H9 (cell line): Measurements from ENCODE around the gene ANAPC10. TPM values are rescaled to one million over a fixed set of nuclear protein-coding genes. Genes with fewer than 3 reads are reported as not detected.

Experiments
- DNase-seq: peaks from one replicate; pipeline ENCODE4 v3.0.0-alpha.2; 2017
- H2AFZ ChIP-seq: one replicate; pipeline ENCODE4 v1.6.1; 2013; ENCODE audit warnings: mild to moderate bottlenecking, low read length, control low read depth, moderate library complexity
- H2AK5ac ChIP-seq: 2 replicates; pipeline ENCODE4 v1.6.1; 2013; ENCODE audit warnings: low read length, control low read depth, mixed read lengths; ENCODE audit not compliant: insufficient read length
- H2BK120ac ChIP-seq: one replicate; pipeline ENCODE4 v1.6.1; 2013; ENCODE audit warnings: low read depth, mild to moderate bottlenecking, low read length, control low read depth, inconsistent platforms; ENCODE audit not compliant: poor library complexity, severe bottlenecking
- H2BK12ac ChIP-seq: 2 replicates; pipeline ENCODE4 v1.6.1; 2013; ENCODE audit warnings: low read length, control low read depth, mixed read lengths, low read depth; ENCODE audit not compliant: insufficient read length
- H2BK15ac ChIP-seq: 2 replicates; pipeline ENCODE4 v1.6.1; 2013; ENCODE audit warnings: low read depth, low read length, control low read depth
- H2BK20ac ChIP-seq: one replicate; pipeline ENCODE4 v1.6.1; 2013; ENCODE audit warnings: low read depth, mild to moderate bottlenecking, low read length, control low read depth, inconsistent platforms; ENCODE audit not compliant: poor library complexity, severe bottlenecking
- H2BK5ac ChIP-seq: 2 replicates; pipeline ENCODE4 v1.6.1; 2013; ENCODE audit warnings: low read length, control low read depth, mixed read lengths; ENCODE audit not compliant: insufficient read length
- H3K14ac ChIP-seq: 2 replicates; pipeline ENCODE4 v1.6.1; 2013; ENCODE audit warnings: low read length, control low read depth; ENCODE audit not compliant: insufficient read depth
- H3K18ac ChIP-seq: 2 replicates; pipeline ENCODE4 v1.6.1; 2013; ENCODE audit warnings: low read depth, mild to moderate bottlenecking, mixed read lengths, low read length, control low read depth; ENCODE audit not compliant: insufficient read length
- H3K23ac ChIP-seq: 2 replicates; pipeline ENCODE4 v1.6.1; 2013; ENCODE audit warnings: low read length, control low read depth, mixed read lengths, low read depth; ENCODE audit not compliant: insufficient read length
- H3K23me2 ChIP-seq: 2 replicates; pipeline ENCODE4 v1.6.1; 2013; ENCODE audit warnings: low read depth, mild to moderate bottlenecking, mixed read lengths, low read length, control low read depth; ENCODE audit not compliant: insufficient read length, poor library complexity, severe bottlenecking
- H3K27ac ChIP-seq: 2 replicates; pipeline ENCODE4 v1.5.1; 2013; ENCODE audit warnings: low read length, control low read depth, mixed read lengths, low read depth; ENCODE audit not compliant: insufficient read length
- H3K27me3 ChIP-seq: 2 replicates; pipeline ENCODE4 v1.6.1; 2013; ENCODE audit warnings: low read length, control low read depth, inconsistent platforms; ENCODE audit not compliant: insufficient read depth
- H3K4ac ChIP-seq: 2 replicates; pipeline ENCODE4 v1.6.1; 2013; ENCODE audit warnings: low read depth, mild to moderate bottlenecking, control low read depth, inconsistent platforms, low read length, moderate library complexity
- H3K4me1 ChIP-seq: 2 replicates; pipeline ENCODE4 v1.6.1; 2013; ENCODE audit warnings: low read length, control low read depth, inconsistent platforms; ENCODE audit not compliant: insufficient read depth
- H3K4me2 ChIP-seq: 2 replicates; pipeline ENCODE4 v1.6.1; 2013; ENCODE audit warnings: low read length, control low read depth, mixed read lengths; ENCODE audit not compliant: insufficient read length, insufficient read depth
- H3K56ac ChIP-seq: 2 replicates; pipeline ENCODE4 v1.6.1; 2013; ENCODE audit warnings: low read depth, mild to moderate bottlenecking, mixed read lengths, low read length, control low read depth; ENCODE audit not compliant: insufficient read length
- H3K79me1 ChIP-seq: 2 replicates; pipeline ENCODE4 v1.6.1; 2013; ENCODE audit warnings: low read depth, mild to moderate bottlenecking, moderate library complexity, low read length, control low read depth, inconsistent platforms; ENCODE audit not compliant: insufficient read depth, poor library complexity, severe bottlenecking
- H3K79me2 ChIP-seq: 2 replicates; pipeline ENCODE4 v1.6.1; 2013; ENCODE audit warnings: low read length, control low read depth, inconsistent platforms; ENCODE audit not compliant: insufficient read depth
- H3K9ac ChIP-seq: 2 replicates; pipeline ENCODE4 v1.6.1; 2013; ENCODE audit warnings: low read length, control low read depth, mixed read lengths; ENCODE audit not compliant: insufficient read length; ENCODE audit errors: extremely low read depth
- H3K9me3 ChIP-seq: one replicate; pipeline ENCODE4 v1.6.1; 2013; ENCODE audit warnings: low read depth, low read length, inconsistent platforms; ENCODE audit not compliant: control insufficient read depth
- H3T11ph ChIP-seq: one replicate; pipeline ENCODE4 v1.6.1; 2013; ENCODE audit warnings: mild to moderate bottlenecking, low read length, control low read depth, inconsistent platforms
- H4K20me1 ChIP-seq: one replicate; pipeline ENCODE4 v1.6.1; 2013; ENCODE audit not compliant: control insufficient read depth, insufficient read length, insufficient read depth
- H4K5ac ChIP-seq: 2 replicates; pipeline ENCODE4 v1.6.1; 2013; ENCODE audit warnings: low read depth, mild to moderate bottlenecking, mixed read lengths, low read length, control low read depth; ENCODE audit not compliant: insufficient read length
- H4K8ac ChIP-seq: replicated peaks from 2 replicates; pipeline ENCODE4 v1.6.1; 2013; ENCODE audit warnings: low read length, control low read depth, mixed read lengths, low read depth; ENCODE audit not compliant: insufficient read length
- H4K91ac ChIP-seq: 2 replicates; pipeline ENCODE4 v1.6.1; 2013; ENCODE audit warnings: low read depth, mild to moderate bottlenecking, moderate library complexity, mixed read lengths, low read length, control low read depth; ENCODE audit not compliant: insufficient read length
- H3K27ac Mint-ChIP-seq, 3 experiments: 2 replicates in 2 of 3; 3 replicates in 1 of 3; pipeline ENCODE4 v1.8.0; 2020 to 2021; ENCODE audit warnings: mixed read lengths in 3 of 3, mild to moderate bottlenecking in 1 of 3, moderate library complexity in 1 of 3
- H3K27me3 Mint-ChIP-seq: 2 replicates; pipeline ENCODE4 v1.8.0; 2021; ENCODE audit warnings: low read depth, mild to moderate bottlenecking, moderate library complexity, mixed read lengths
- H3K36me3 Mint-ChIP-seq, 3 experiments: 2 replicates in 2 of 3; 3 replicates in 1 of 3; pipeline ENCODE4 v1.8.0; 2020 to 2021; ENCODE audit warnings: low read depth in 3 of 3, mixed read lengths in 3 of 3; ENCODE audit not compliant: insufficient read depth in 1 of 3
- H3K4me1 Mint-ChIP-seq, 2 experiments: 2 replicates each; pipeline ENCODE4 v1.8.0; 2020; ENCODE audit warnings: mixed read lengths in 2 of 2
- H3K4me3 Mint-ChIP-seq, 2 experiments: 2 replicates in 1 of 2; 3 replicates in 1 of 2; pipeline ENCODE4 v1.8.0; 2020 to 2021; ENCODE audit warnings: mild to moderate bottlenecking in 2 of 2, mixed read lengths in 2 of 2, moderate library complexity in 1 of 2
- H3K9me3 Mint-ChIP-seq, 2 experiments: 2 replicates in 1 of 2; 3 replicates in 1 of 2; pipeline ENCODE4 v1.8.0; 2020; ENCODE audit warnings: mild to moderate bottlenecking in 2 of 2, mixed read lengths in 2 of 2, moderate library complexity in 1 of 2
- CTCF ChIP-seq: fragments of 200-600 bp; sonication (generic); conservative IDR thresholded peaks from 3 replicates; pipeline ENCODE4 v1.8.0; 2021; ENCODE audit warnings: antibody characterized with exemption, mild to moderate bottlenecking
- WGBS: extraction: QIAGEN DNeasy Blood & Tissue Kit; methylation state at CpG from one replicate; pipeline ENCODE4 v1.1.7; 2013; ENCODE audit warnings: missing lambda C conversion rate, low lambda C conversion rate, mixed read lengths; ENCODE audit not compliant: insufficient read length; ENCODE audit errors: extremely low coverage; 5-methylcytosine and 5-hydroxymethylcytosine counted together
- total RNA-seq: library from RNA; stranded (reverse); gene quantifications from 2 replicates; pipeline ENCODE4 v1.2.1, GENCODE V29; 2021

Gene ANAPC10
- total RNA-seq, 1 experiment from 2014 or later, result 25.3 TPM

- H3K4me2 ChIP-seq, result no peak overlapping the region
- H3K79me1 ChIP-seq, result no peaks in the 10 kb centered on the region
Measured at GRCh38 chr4:145132511-145133098, 34.6 kb upstream of the ANAPC10 start.

More at GRCh38 chr4:145132511-145133098, 34.6 kb upstream of the ANAPC10 start:
- H3K27me3 ChIP-seq, result no peaks in the 10 kb centered on the region
- H3K4me3 Mint-ChIP-seq, result no peak overlapping the region
- no peak for DNase-seq
- no peaks in the 10 kb centered on the region for H3K23me2 ChIP-seq
- no peak overlapping the region for H2BK120ac ChIP-seq
- H4K91ac ChIP-seq, result no peak overlapping the region
- no peak overlapping the region for H4K8ac ChIP-seq
- no peak overlapping the region for H3K23ac ChIP-seq
- WGBS, result no CpG with 5 or more reads among the region's 5 CpGs
- H3K9me3 Mint-ChIP-seq, result no peaks in the 10 kb centered on the region; a peak in 1 of 5 replicates
- no peaks in the 10 kb centered on the region for H3K9me3 ChIP-seq
- H2AK5ac ChIP-seq, result no peak overlapping the region
- no peak for TF ChIP-seq CTCF
- H4K5ac ChIP-seq, result no peak overlapping the region
- H3K27ac Mint-ChIP-seq, result peak overlapping the region; percentile 6 to 65 (median 41); a peak in 4 of 7 replicates
- H3K36me3 Mint-ChIP-seq, result peaks cover 7 to 29% (median 18%) of the 10 kb centered on the region in 3 experiments; a peak in 6 of 7 replicates
- H4K20me1 ChIP-seq, result no peaks in the 10 kb centered on the region
- no peak overlapping the region for H3T11ph ChIP-seq
- no peak overlapping the region for H3K56ac ChIP-seq
- no peaks in the 10 kb centered on the region for H3K4me1 Mint-ChIP-seq
- no peak overlapping the region for H3K4ac ChIP-seq
- H3K14ac ChIP-seq, result no peak overlapping the region
- H3K27me3 Mint-ChIP-seq, result no peaks in the 10 kb centered on the region
- no peak overlapping the region for H2BK15ac ChIP-seq
- H2BK12ac ChIP-seq, result no peak overlapping the region
- no peaks in the 10 kb centered on the region for H3K79me2 ChIP-seq
- H2BK20ac ChIP-seq, result no peak overlapping the region
- H3K9ac ChIP-seq, result no peak overlapping the region
- no peak overlapping the region for H3K18ac ChIP-seq
- no peak overlapping the region for H2AFZ ChIP-seq
- no peak overlapping the region for H3K27ac ChIP-seq
- no peak overlapping the region for H2BK5ac ChIP-seq
- no peaks in the 10 kb centered on the region for H3K4me1 ChIP-seq
